GM12891 (cell line): ENCODE data around the gene CRTC2.
"Not testable (repeated sequence)": the region's sequence is repeated elsewhere in the genome, so short reads cannot be mapped to it uniquely, and the experiment has no call there.

Experiments used
- DNase-seq: peaks from one replicate; pipeline ENCODE4 v3.0.0; 2011; ENCODE audit warnings: low spot score; ENCODE audit not compliant: insufficient read length
- FAIRE-seq: peaks from 2 replicates; lab custom pipeline; 2011; peaks lifted over from hg19 to GRCh38; lab: Jason Lieb, UNC
- PAX5 ChIP-seq: IDR thresholded peaks from 2 replicates; pipeline ENCODE4 v1.6.1; 2011; ENCODE audit warnings: low read length, moderate library complexity, mild to moderate bottlenecking; ENCODE audit not compliant: insufficient read depth, severe bottlenecking
- POLR2A ChIP-seq: IDR thresholded peaks from 2 replicates; pipeline ENCODE4 v1.6.1; 2011; ENCODE audit warnings: low read depth, low read length, control low read depth
- POLR2AphosphoS5 ChIP-seq: IDR thresholded peaks from 2 replicates; pipeline ENCODE4 v1.6.1; 2011; ENCODE audit warnings: low read depth, low read length, control low read depth
- POU2F2 ChIP-seq: IDR thresholded peaks from 2 replicates; pipeline ENCODE4 v1.6.1; 2011; ENCODE audit warnings: low read depth, mild to moderate bottlenecking, control low read depth, low read length, moderate library complexity
- SPI1 ChIP-seq: IDR thresholded peaks from 2 replicates; pipeline ENCODE4 v1.6.1; 2011; ENCODE audit warnings: low read depth, low read length, control low read depth
- TAF1 ChIP-seq: IDR thresholded peaks from 2 replicates; pipeline ENCODE4 v1.6.1; 2011; ENCODE audit warnings: low read depth, low read length, control low read depth

CRTC2 gene

GRCh38 chr1:153919876-153920852 lies 38.2 kb downstream of the CRTC2 start:
- TF ChIP-seq POU2F2 (no peak), TAF1 (no peak), PAX5 (no peak), POLR2AphosphoS5 (no peak), SPI1 (no peak), POLR2A (no peak)
- DNase-seq (no peak), FAIRE-seq (peak; percentile 35)

- no peak for DNase-seq
- no peak for TF ChIP-seq POLR2AphosphoS5
- no peak for TF ChIP-seq PAX5
- no peak for TF ChIP-seq SPI1
- TF ChIP-seq TAF1 = no peak
- no peak for TF ChIP-seq POLR2A
- TF ChIP-seq POU2F2 = no peak
- FAIRE-seq = no peak
Measured at GRCh38 chr1:153916297-153916696, 42.1 kb downstream of the CRTC2 start.

- DNase-seq (no peak), FAIRE-seq (no peak)
- TF ChIP-seq POU2F2 = no peak
Measured at GRCh38 chr1:153912349-153912748, 46.1 kb downstream of the CRTC2 start.

GRCh38 chr1:153910560-153910959 lies 47.9 kb downstream of the CRTC2 start:
- DNase-seq, FAIRE-seq: not testable (repeated sequence)

- no peak for FAIRE-seq
- TF ChIP-seq POU2F2 (no peak), SPI1 (no peak), POLR2A (no peak), PAX5 (no peak), TAF1 (no peak), POLR2AphosphoS5 (no peak)
- no peak for DNase-seq
Measured at GRCh38 chr1:153908071-153908470, 50.3 kb downstream of the CRTC2 start.

GRCh38 chr1:153907134-153907533 lies 51.3 kb downstream of the CRTC2 start:
- DNase-seq = no peak
- FAIRE-seq = no peak
- no peak for TF ChIP-seq SPI1
- TF ChIP-seq POLR2AphosphoS5 = no peak
- no peak for TF ChIP-seq TAF1
- TF ChIP-seq PAX5 = no peak

- no peak for FAIRE-seq
- DNase-seq = no peak
- no peak for TF ChIP-seq PAX5
- TF ChIP-seq TAF1 = no peak
Measured at GRCh38 chr1:153906396-153906795, 52.0 kb downstream of the CRTC2 start.

GRCh38 chr1:153905908-153906307 lies 52.5 kb downstream of the CRTC2 start:
- not testable (repeated sequence) for DNase-seq, FAIRE-seq

GRCh38 chr1:153903841-153904455 lies 54.5 kb downstream of the CRTC2 start:
- no peak for TF ChIP-seq TAF1
- no peak for TF ChIP-seq PAX5
- TF ChIP-seq POU2F2 = no peak
- no peak for TF ChIP-seq POLR2A
- TF ChIP-seq POLR2AphosphoS5 = no peak
- no peak for TF ChIP-seq SPI1
- FAIRE-seq = no peak
- DNase-seq = no peak

- TF ChIP-seq SPI1 (no peak), PAX5 (no peak), POLR2A (no peak)
- DNase-seq = no peak
- no peak for FAIRE-seq
Measured at GRCh38 chr1:153899509-153899908, 58.9 kb downstream of the CRTC2 start.
